Endothelial cell of umbilical vein (primary cell): ENCODE data around the gene PANK3. TPM values are rescaled to one million over a fixed set of nuclear protein-coding genes. Genes with fewer than 3 reads are reported as not detected.

Experiments
- BruUV-seq: library from RNA; stranded (reverse); fragments of 400-500 nt; replicated peaks from 2 replicates; lab custom pipeline; 2021; lab: Mats Ljungman, UMichigan
- CTCF ChIA-PET: fragments of 300-600, 350-600 bp; sonication (Branson Sonifier 250); formaldehyde crosslinking; loops from one replicate; lab custom pipeline; 2021; ENCODE audit warnings: antibody characterized with exemption, inconsistent platforms; lab: Charles Lee
- POLR2A ChIA-PET: fragments of 300-600, 350-600 bp; sonication (Branson Sonifier 250); formaldehyde crosslinking; loops from one replicate; lab custom pipeline; 2021; ENCODE audit warnings: antibody characterized with exemption, inconsistent platforms; lab: Charles Lee
- DNase-seq: peaks from one replicate; pipeline ENCODE4 v3.0.0-alpha.2; 2011; ENCODE audit warnings: low read depth, low spot score
- FAIRE-seq: peaks from 2 replicates; lab custom pipeline; 2011; peaks lifted over from hg19 to GRCh38; lab: Jason Lieb, UNC
- H2AFZ ChIP-seq: 2 replicates; pipeline ENCODE4 v1.6.0; 2012; ENCODE audit warnings: low read depth, low read length, control low read depth, inconsistent platforms
- H3K27ac ChIP-seq: 2 replicates; pipeline ENCODE4 v1.5.1; 2011; ENCODE audit warnings: low read depth, mild to moderate bottlenecking, control low read depth, low read length, moderate library complexity; ENCODE audit not compliant: insufficient read depth
- H3K27me3 ChIP-seq, 2 experiments: 2 replicates each; pipeline versions ENCODE4 v1.6.0 to v1.6.1; 2011; ENCODE audit warnings: low read length in 2 of 2, mixed read lengths in 1 of 2; ENCODE audit not compliant: control insufficient read depth in 2 of 2, insufficient read depth in 2 of 2
- H3K36me3 ChIP-seq, 2 experiments: 2 replicates in 1 of 2; 3 replicates in 1 of 2; pipeline ENCODE4 v1.5.1; 2011; ENCODE audit warnings: low read length in 2 of 2, mild to moderate bottlenecking in 1 of 2, moderate library complexity in 1 of 2; ENCODE audit not compliant: control insufficient read depth in 2 of 2, insufficient read depth in 2 of 2; ENCODE audit errors: extremely low read depth in 1 of 2
- H3K4me1 ChIP-seq: 3 replicates; pipeline ENCODE4 v1.5.1; 2011; ENCODE audit warnings: mild to moderate bottlenecking, low read length; ENCODE audit not compliant: control insufficient read depth, insufficient read depth; ENCODE audit errors: extremely low read depth
- H3K4me2 ChIP-seq: 2 replicates; pipeline ENCODE4 v1.6.1; 2011; ENCODE audit warnings: low read length, control low read depth, mixed read lengths; ENCODE audit not compliant: insufficient read depth
- H3K4me3 ChIP-seq, 3 experiments: fragments of 200-600 bp in 1 of 3; sonication (generic), shearing (Covaris generic) in 1 of 3; replicated peaks in 1 of 3; 2 replicates each; pipeline ENCODE4 v1.5.1; 2011 to 2016; ENCODE audit warnings: control low read depth in 3 of 3, low read length in 3 of 3, mild to moderate bottlenecking in 2 of 3, inconsistent platforms in 1 of 3, low read depth in 1 of 3, moderate library complexity in 1 of 3; ENCODE audit not compliant: insufficient read depth in 1 of 3
- H3K79me2 ChIP-seq: 2 replicates; pipeline ENCODE4 v1.6.0; 2012; ENCODE audit warnings: low read length, inconsistent platforms; ENCODE audit not compliant: control insufficient read depth, insufficient read depth
- H3K9ac ChIP-seq: replicated peaks from 2 replicates; pipeline ENCODE3; 2011; ENCODE audit warnings: low read length, control low read depth; ENCODE audit not compliant: insufficient read depth; ENCODE audit errors: extremely low read depth
- H3K9me1 ChIP-seq: replicated peaks from 3 replicates; pipeline ENCODE4 v1.6.0; 2011; ENCODE audit warnings: mild to moderate bottlenecking, low read length; ENCODE audit not compliant: control insufficient read depth, insufficient read depth; ENCODE audit errors: extremely low read depth
- H3K9me3 ChIP-seq: replicated peaks from 2 replicates; pipeline ENCODE4 v1.5.1; 2012; ENCODE audit warnings: low read length, inconsistent platforms; ENCODE audit not compliant: control insufficient read depth, insufficient read depth
- H4K20me1 ChIP-seq: replicated peaks from 2 replicates; pipeline ENCODE3; 2011; ENCODE audit warnings: mild to moderate bottlenecking, low read length; ENCODE audit not compliant: control insufficient read depth, insufficient read depth; ENCODE audit errors: extremely low read depth
- CTCF ChIP-seq, 2 donors: IDR thresholded peaks; 1 replicate in 1 of 2; 2 replicates in 1 of 2; pipeline ENCODE4 v1.5.1; 2011; ENCODE audit warnings: low read length in 2 of 2, mild to moderate bottlenecking in 2 of 2, moderate library complexity in 2 of 2, control low read depth in 1 of 2, inconsistent platforms in 1 of 2, low read depth in 1 of 2; ENCODE audit not compliant: insufficient read depth in 1 of 2; ENCODE audit errors: extremely low read depth in 1 of 2
- EZH2 ChIP-seq: IDR thresholded peaks from 2 replicates; pipeline ENCODE4 v1.6.1; 2012; ENCODE audit warnings: borderline replicate concordance, low read depth, mild to moderate bottlenecking, moderate library complexity, low read length, inconsistent platforms; ENCODE audit not compliant: severe bottlenecking
- FOS ChIP-seq: IDR thresholded peaks from 2 replicates; pipeline ENCODE4 v1.6.1; 2011; ENCODE audit warnings: mild to moderate bottlenecking, low read length, moderate library complexity, borderline replicate concordance; ENCODE audit not compliant: insufficient read depth
- GATA2 ChIP-seq: IDR thresholded peaks from 2 replicates; pipeline ENCODE4 v1.7.0; 2011; ENCODE audit warnings: low read depth, mild to moderate bottlenecking, moderate library complexity, mixed read lengths, low read length; ENCODE audit not compliant: insufficient read length, insufficient read depth
- JUN ChIP-seq: IDR thresholded peaks from 2 replicates; pipeline ENCODE4 v1.6.1; 2011; ENCODE audit warnings: borderline replicate concordance, low read depth; ENCODE audit not compliant: insufficient read length, insufficient read depth
- MAX ChIP-seq: IDR thresholded peaks from 2 replicates; pipeline ENCODE4 v1.6.1; 2011; ENCODE audit not compliant: insufficient read depth, insufficient read length
- MYC ChIP-seq: IDR thresholded peaks from one replicate; pipeline ENCODE4 v1.6.1; 2011; ENCODE audit warnings: mild to moderate bottlenecking, low read depth, low read length
- POLR2A ChIP-seq: IDR thresholded peaks from 2 replicates; pipeline ENCODE4 v1.6.1; 2012; ENCODE audit warnings: low read depth, mild to moderate bottlenecking, control low read depth, low read length
- POLR2AphosphoS5 ChIP-seq: IDR thresholded peaks from 2 replicates; pipeline ENCODE4 v1.6.1; 2012; ENCODE audit warnings: low read depth, mild to moderate bottlenecking, control low read depth, low read length, moderate library complexity; ENCODE audit not compliant: insufficient read depth
- dilution Hi-C: fragments of 300-500 bp; cut with MboI; formaldehyde crosslinking; loops from one replicate; pipeline ENCODE4 v1.15.0; 2019; ENCODE audit warnings: low sequenced_read_pairs; ENCODE audit not compliant: extremely low pct_ligation_motif_present
- intact Hi-C: fragments of 100-400 bp; cut with micrococcal nuclease; formaldehyde crosslinking; loops from one replicate; pipeline ENCODE4 v1.10.0; 2022
- polyA plus RNA-seq, 4 experiments: library from polyadenylated mRNA; depleted of rRNA in 3 of 4; stranded (reverse) in 3 of 4; unstranded in 1 of 4; fragments of >200 nt; gene quantifications; 2 replicates each; pipeline versions ENCODE4 v1.2.1 to v1.2.3, GENCODE V29; 2011 to 2012; ENCODE audit warnings: missing spikeins in 1 of 4
- total RNA-seq: library from RNA; stranded (reverse); gene quantifications from 2 replicates; pipeline ENCODE4 v1.2.3, GENCODE V29; 2021

The PANK3 gene
- total and polyA plus RNA-seq, 2 donors (not counting 3 experiments of a cell fraction or from before 2014, with no cell fraction given), result 8.1 to 78.8 TPM

GRCh38 chr5:168513861-168514428 lies 65.2 kb downstream of the PANK3 start:
- ChIA-PET POLR2A (no interaction called here), CTCF (no interaction called here)
- Histone ChIP-seq H3K36me3 (peaks cover 27 to 44% of the 10 kb centered on the region in 2 experiments), H3K9ac (no peak overlapping the region), H3K27ac (no peak overlapping the region), H4K20me1 (peaks cover 4% of the 10 kb centered on the region), H3K4me3 (no peak overlapping the region), H3K9me3 (no peaks in the 10 kb centered on the region), H2AFZ (no peak overlapping the region), H3K4me1 (no peaks in the 10 kb centered on the region), H3K27me3 (no peaks in the 10 kb centered on the region), H3K4me2 (no peak overlapping the region), H3K79me2 (no peaks in the 10 kb centered on the region), H3K9me1 (no peaks in the 10 kb centered on the region)
- BruUV-seq, result no TSS peak
- TF ChIP-seq FOS, result no peak
- TF ChIP-seq JUN, result no peak
- no peak for TF ChIP-seq MYC
- TF ChIP-seq CTCF (IDR thresholded peaks at IDR 0.05; ENCODE audit: extremely low read depth in 1 of 2, insufficient read depth in 1 of 2, low read depth in 1 of 2, low read length in 2 of 2), result no peak
- no peak for TF ChIP-seq EZH2
- TF ChIP-seq POLR2A, result no peak
- no peak for TF ChIP-seq POLR2AphosphoS5
- no peak for TF ChIP-seq MAX
- TF ChIP-seq GATA2, result no peak
- no peak for DNase-seq
- intact Hi-C loops, result loop anchor here (5.0 kb wide), 1 partner anchor 43 kb away; no protein-coding TSS in a partner anchor
- FAIRE-seq, result no peak
- dilution Hi-C loops, result no loop called here
